HCT116 (cell line): ENCODE measurements around the gene LRRC56. TPM values are rescaled to one million over a fixed set of nuclear protein-coding genes. Genes with fewer than 3 reads are reported as not detected.

Experiments used
- ATAC-seq: fragments of 200-7000 bp; cut with Tn5 transposase; 2 replicates; pipeline ENCODE4 v1.9.1; 2020; ENCODE audit warnings: mild to moderate bottlenecking, moderate library complexity
- BruUV-seq: library from RNA; stranded (reverse); fragments of 400-500 nt; replicated peaks from 2 replicates; lab custom pipeline; 2021; lab: Mats Ljungman, UMichigan
- CTCF ChIA-PET: fragments of 300-600 bp; sonication (Branson Sonifier 250); formaldehyde crosslinking; loops from one replicate; lab custom pipeline; 2021; ENCODE audit warnings: antibody characterized with exemption; lab: Charles Lee
- POLR2A ChIA-PET: fragments of 300-600, 350-600 bp; sonication (Branson Sonifier 250); formaldehyde crosslinking; loops from one replicate; lab custom pipeline; 2021; ENCODE audit warnings: antibody characterized with exemption; lab: Charles Lee
- RAD21 ChIA-PET, 2 experiments: fragments of 300-600 bp; sonication (Branson Sonifier 250); formaldehyde crosslinking; loops; one replicate each; lab custom pipeline; 2023; ENCODE audit warnings: low total read pairs in 2 of 2; ENCODE audit not compliant: uncharacterized antibody in 2 of 2, unreplicated experiment in 2 of 2, low non-redundant PET in 1 of 2; lab: Charles Lee
- DNase-seq: peaks from one replicate; pipeline ENCODE4 v3.0.0-alpha.2; 2010; ENCODE audit warnings: low read depth, low spot score
- H2AFZ ChIP-seq: fragments of 200-600 bp; shearing (Covaris generic), sonication (generic); 2 replicates; pipeline ENCODE4 v1.6.1; 2017; ENCODE audit warnings: low read depth, mixed run types, mixed read lengths, antibody characterized with exemption, low read length; ENCODE audit not compliant: poor library complexity, severe bottlenecking
- H3K27ac ChIP-seq: 2 replicates; pipeline ENCODE4 v1.5.1; 2012; ENCODE audit warnings: low read depth, low read length
- H3K27me3 ChIP-seq: fragments of 200-600 bp; sonication (generic); 2 replicates; pipeline ENCODE4 v1.6.1; 2016; ENCODE audit warnings: mixed run types, low read length, mixed read lengths; ENCODE audit not compliant: insufficient read depth
- H3K36me3 ChIP-seq, 2 experiments: fragments of 200-500 bp in 1 of 2; fragments of 200-600 bp in 1 of 2; sonication (Bioruptor generic) in 1 of 2; sonication (generic) in 1 of 2; 2 replicates each; pipeline versions ENCODE4 v1.5.1 to v1.6.1; 2014 to 2016; ENCODE audit warnings: low read length in 2 of 2, inconsistent platforms in 1 of 2, mixed read lengths in 1 of 2, mixed run types in 1 of 2; ENCODE audit not compliant: insufficient read depth in 2 of 2, control insufficient read depth in 1 of 2
- H3K4me1 ChIP-seq, 2 experiments: fragments of 200-600 bp in 1 of 2; sonication (generic) in 1 of 2; 2 replicates each; pipeline versions ENCODE4 v1.5.1 to v1.6.1; 2012 to 2017; ENCODE audit warnings: low read length in 2 of 2, inconsistent platforms in 1 of 2, mild to moderate bottlenecking in 1 of 2, mixed read lengths in 1 of 2, mixed run types in 1 of 2, moderate library complexity in 1 of 2; ENCODE audit not compliant: insufficient read depth in 2 of 2, control insufficient read depth in 1 of 2
- H3K4me2 ChIP-seq: fragments of 200-600 bp; sonication (generic); 2 replicates; pipeline ENCODE4 v1.6.1; 2017; ENCODE audit warnings: mixed run types, low read length, mixed read lengths
- H3K4me3 ChIP-seq, 2 experiments: fragments of 200-600 bp in 1 of 2; sonication (generic) in 1 of 2; replicated peaks in 1 of 2; 2 replicates each; pipeline ENCODE4 v1.5.1; 2011 to 2016; ENCODE audit warnings: low read length in 2 of 2, control low read depth in 1 of 2, low read depth in 1 of 2, mild to moderate bottlenecking in 1 of 2, mixed read lengths in 1 of 2, mixed run types in 1 of 2
- H3K79me2 ChIP-seq: fragments of 200-600 bp; sonication (generic); 2 replicates; pipeline ENCODE4 v1.6.1; 2017; ENCODE audit warnings: mild to moderate bottlenecking, mixed run types, low read length, moderate library complexity, mixed read lengths; ENCODE audit not compliant: insufficient read depth
- H3K9ac ChIP-seq: fragments of 200-600 bp; sonication (generic); 2 replicates; pipeline ENCODE4 v1.6.1; 2016; ENCODE audit warnings: low read length, mixed read lengths
- H3K9me2 ChIP-seq: fragments of 200-600 bp; sonication (generic), shearing (Covaris generic); 2 replicates; pipeline ENCODE4 v1.6.1; 2017; ENCODE audit warnings: mixed run types, mild to moderate bottlenecking, moderate library complexity; ENCODE audit not compliant: insufficient read depth
- H3K9me3 ChIP-seq, 2 experiments: fragments of 200-500 bp in 1 of 2; fragments of 200-600 bp in 1 of 2; sonication (Bioruptor generic) in 1 of 2; sonication (generic) in 1 of 2; 2 replicates each; pipeline ENCODE4 v1.6.1; 2014 to 2017; ENCODE audit warnings: low read length in 2 of 2, mixed read lengths in 2 of 2, inconsistent platforms in 1 of 2, low read depth in 1 of 2, mild to moderate bottlenecking in 1 of 2, mixed run types in 1 of 2, moderate library complexity in 1 of 2; ENCODE audit not compliant: control insufficient read depth in 1 of 2, insufficient read depth in 1 of 2
- H4K20me1 ChIP-seq: fragments of 200-600 bp; sonication (generic), shearing (Covaris generic); 2 replicates; pipeline ENCODE4 v1.6.1; 2017; ENCODE audit warnings: mixed run types, mild to moderate bottlenecking, moderate library complexity; ENCODE audit not compliant: insufficient read depth
- ATF3 ChIP-seq: IDR thresholded peaks from 2 replicates; pipeline ENCODE4 v1.6.1; 2012
- CBX3 ChIP-seq: IDR thresholded peaks from 2 replicates; pipeline ENCODE4 v1.6.1; 2012; ENCODE audit warnings: low read depth
- CEBPB ChIP-seq: IDR thresholded peaks from 2 replicates; pipeline ENCODE4 v1.6.1; 2012; ENCODE audit warnings: low read depth
- EGR1 ChIP-seq: IDR thresholded peaks from 2 replicates; pipeline ENCODE4 v1.6.1; 2012; ENCODE audit warnings: low read depth
- ELF1 ChIP-seq: IDR thresholded peaks from 2 replicates; pipeline ENCODE4 v1.6.1; 2012; ENCODE audit warnings: low read depth, borderline replicate concordance
- EZH2 ChIP-seq: fragments of 200-600 bp; sonication (generic); IDR thresholded peaks from 2 replicates; pipeline ENCODE4 v1.6.1; 2017; ENCODE audit warnings: antibody characterized with exemption, mixed run types
- EZH2phosphoT487 ChIP-seq: fragments of 200-600 bp; IDR thresholded peaks from 2 replicates; pipeline ENCODE4 v1.6.1; 2018; ENCODE audit warnings: antibody characterized with exemption, borderline replicate concordance
- FOSL1 ChIP-seq: IDR thresholded peaks from 2 replicates; pipeline ENCODE4 v1.6.1; 2012; ENCODE audit warnings: low read depth
- POLR2AphosphoS5 ChIP-seq: IDR thresholded peaks from 2 replicates; pipeline ENCODE4 v1.6.1; 2011; ENCODE audit warnings: mild to moderate bottlenecking, low read depth, low read length, moderate library complexity
- RAD21 ChIP-seq: IDR thresholded peaks from 2 replicates; pipeline ENCODE4 v1.6.1; 2012; ENCODE audit warnings: low read depth, mild to moderate bottlenecking
- REST ChIP-seq: IDR thresholded peaks from 2 replicates; pipeline ENCODE4 v1.6.1; 2012; ENCODE audit warnings: low read depth
- SIN3A ChIP-seq: IDR thresholded peaks from 2 replicates; pipeline ENCODE4 v1.6.1; 2012; ENCODE audit warnings: low read depth
- SRF ChIP-seq: IDR thresholded peaks from 2 replicates; pipeline ENCODE4 v1.6.1; 2012; ENCODE audit warnings: low read depth
- TCF7L2 ChIP-seq: IDR thresholded peaks from 2 replicates; pipeline ENCODE4 v1.7.0; 2011; ENCODE audit warnings: borderline replicate concordance, inconsistent platforms; ENCODE audit not compliant: insufficient read depth, insufficient read length; ENCODE audit errors: extremely low read depth
- YY1 ChIP-seq: IDR thresholded peaks from 2 replicates; pipeline ENCODE4 v1.6.1; 2011; ENCODE audit warnings: low read length, low read depth, moderate library complexity, mild to moderate bottlenecking; ENCODE audit not compliant: insufficient replicate concordance; ENCODE audit errors: extremely low read depth
- ZFX ChIP-seq: fragments of 450-650 bp; IDR thresholded peaks from 2 replicates; pipeline ENCODE4 v1.6.1; 2017
- intact Hi-C: fragments of 100-400 bp; cut with micrococcal nuclease; formaldehyde crosslinking; loops from 2 replicates; pipeline ENCODE4 v1.10.0; 2022
- total RNA-seq: library from RNA; stranded (reverse); gene quantifications from one replicate; pipeline ENCODE4 v1.2.1, GENCODE V29; 2021; ENCODE audit not compliant: unreplicated experiment
- TF ChIP-seq, protein P1 (sequence below): IDR thresholded peaks from 2 replicates; pipeline ENCODE4 v1.6.1; 2011; ENCODE audit warnings: mild to moderate bottlenecking, low read length, moderate library complexity; ENCODE audit not compliant: insufficient replicate concordance; ENCODE audit errors: extremely low read depth
- TF ChIP-seq, protein P2 (sequence below), 3 experiments: fragments of 200-600 bp in 1 of 3; sonication (generic) in 1 of 3; IDR thresholded peaks in 2 of 3; conservative IDR thresholded peaks in 1 of 3; 2 replicates each; pipeline ENCODE4 v1.5.1; 2012 to 2017; ENCODE audit warnings: low read depth in 2 of 3, low read length in 2 of 3, antibody characterized with exemption in 1 of 3, borderline replicate concordance in 1 of 3, control low read depth in 1 of 3, mild to moderate bottlenecking in 1 of 3, mixed read lengths in 1 of 3, mixed run types in 1 of 3, moderate library complexity in 1 of 3; ENCODE audit not compliant: insufficient read depth in 1 of 3
- TF ChIP-seq, protein P3 (sequence below): IDR thresholded peaks from 2 replicates; pipeline ENCODE4 v1.6.1; 2012

LRRC56 gene
- total RNA-seq, 1 experiment from 2014 or later, result 9.1 TPM

GRCh38 chr11:515131-515530 is 22.2 kb upstream of the LRRC56 start (continued):
- TF ChIP-seq REST (no peak), ELF1 (no peak), YY1 (no peak), SIN3A (no peak)
- TF ChIP-seq, all 23 proteins: peak for 0

DNA sequence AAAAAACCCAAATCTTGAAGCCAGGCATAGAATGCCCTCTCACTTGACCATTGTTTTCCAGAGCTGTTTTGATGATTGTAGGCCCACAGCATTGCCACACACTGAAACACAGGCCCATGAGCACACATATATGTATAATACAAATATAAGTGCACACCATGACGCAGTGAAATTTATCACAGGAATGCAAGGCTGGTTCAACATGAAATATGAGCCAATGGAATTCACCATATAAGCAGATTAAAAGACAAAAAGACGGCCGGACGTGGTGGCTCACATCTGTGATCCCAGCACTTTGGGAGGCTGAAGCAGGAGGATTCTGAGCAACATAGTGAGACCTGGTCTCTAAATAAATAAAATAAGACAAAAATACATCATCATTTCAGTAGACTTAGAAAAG is 20.9 kb upstream of the LRRC56 start:
- CTCF ChIA-PET, result no interaction called here
- Histone ChIP-seq H3K4me3 (no peak overlapping the region), H3K4me1 (peaks cover 4 to 5% of the 10 kb centered on the region in 2 experiments; a peak in 3 of 4 replicates), H3K27me3 (no peaks in the 10 kb centered on the region), H2AFZ (no peak overlapping the region), H4K20me1 (no peaks in the 10 kb centered on the region), H3K9me2 (no peaks in the 10 kb centered on the region), H3K9ac (no peak overlapping the region), H3K79me2 (no peaks in the 10 kb centered on the region), H3K4me2 (no peak overlapping the region), H3K9me3 (peaks cover 0 to 21% of the 10 kb centered on the region in 2 experiments; a peak in 1 of 4 replicates), H3K27ac (no peak overlapping the region), H3K36me3 (no peaks in the 10 kb centered on the region)
- ATAC-seq, result no peak
- DNase-seq, result no peak
- RAD21 ChIA-PET, result no interaction called here
- intact Hi-C loops, result no loop called here
- POLR2A ChIA-PET, result no interaction called here
- no TSS peak for BruUV-seq
- TF ChIP-seq ZFX, result no peak
- TF ChIP-seq EZH2, result no peak
- TF ChIP-seq CEBPB, result no peak
- TF ChIP-seq, protein P1, sequence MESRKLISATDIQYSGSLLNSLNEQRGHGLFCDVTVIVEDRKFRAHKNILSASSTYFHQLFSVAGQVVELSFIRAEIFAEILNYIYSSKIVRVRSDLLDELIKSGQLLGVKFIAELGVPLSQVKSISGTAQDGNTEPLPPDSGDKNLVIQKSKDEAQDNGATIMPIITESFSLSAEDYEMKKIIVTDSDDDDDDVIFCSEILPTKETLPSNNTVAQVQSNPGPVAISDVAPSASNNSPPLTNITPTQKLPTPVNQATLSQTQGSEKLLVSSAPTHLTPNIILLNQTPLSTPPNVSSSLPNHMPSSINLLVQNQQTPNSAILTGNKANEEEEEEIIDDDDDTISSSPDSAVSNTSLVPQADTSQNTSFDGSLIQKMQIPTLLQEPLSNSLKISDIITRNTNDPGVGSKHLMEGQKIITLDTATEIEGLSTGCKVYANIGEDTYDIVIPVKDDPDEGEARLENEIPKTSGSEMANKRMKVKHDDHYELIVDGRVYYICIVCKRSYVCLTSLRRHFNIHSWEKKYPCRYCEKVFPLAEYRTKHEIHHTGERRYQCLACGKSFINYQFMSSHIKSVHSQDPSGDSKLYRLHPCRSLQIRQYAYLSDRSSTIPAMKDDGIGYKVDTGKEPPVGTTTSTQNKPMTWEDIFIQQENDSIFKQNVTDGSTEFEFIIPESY, result no peak
- TF ChIP-seq, protein P2, sequence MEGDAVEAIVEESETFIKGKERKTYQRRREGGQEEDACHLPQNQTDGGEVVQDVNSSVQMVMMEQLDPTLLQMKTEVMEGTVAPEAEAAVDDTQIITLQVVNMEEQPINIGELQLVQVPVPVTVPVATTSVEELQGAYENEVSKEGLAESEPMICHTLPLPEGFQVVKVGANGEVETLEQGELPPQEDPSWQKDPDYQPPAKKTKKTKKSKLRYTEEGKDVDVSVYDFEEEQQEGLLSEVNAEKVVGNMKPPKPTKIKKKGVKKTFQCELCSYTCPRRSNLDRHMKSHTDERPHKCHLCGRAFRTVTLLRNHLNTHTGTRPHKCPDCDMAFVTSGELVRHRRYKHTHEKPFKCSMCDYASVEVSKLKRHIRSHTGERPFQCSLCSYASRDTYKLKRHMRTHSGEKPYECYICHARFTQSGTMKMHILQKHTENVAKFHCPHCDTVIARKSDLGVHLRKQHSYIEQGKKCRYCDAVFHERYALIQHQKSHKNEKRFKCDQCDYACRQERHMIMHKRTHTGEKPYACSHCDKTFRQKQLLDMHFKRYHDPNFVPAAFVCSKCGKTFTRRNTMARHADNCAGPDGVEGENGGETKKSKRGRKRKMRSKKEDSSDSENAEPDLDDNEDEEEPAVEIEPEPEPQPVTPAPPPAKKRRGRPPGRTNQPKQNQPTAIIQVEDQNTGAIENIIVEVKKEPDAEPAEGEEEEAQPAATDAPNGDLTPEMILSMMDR (IDR thresholded peaks at IDR 0.05 in 2 of 3, conservative IDR thresholded peaks at IDR 0.05 in 1 of 3; ENCODE audit: borderline replicate concordance in 1 of 3, insufficient read depth in 1 of 3, low read depth in 2 of 3, low read length in 2 of 3), result no peak
- no peak for TF ChIP-seq ATF3
- TF ChIP-seq POLR2AphosphoS5, result no peak
- TF ChIP-seq RAD21, result no peak
- TF ChIP-seq, protein P3, sequence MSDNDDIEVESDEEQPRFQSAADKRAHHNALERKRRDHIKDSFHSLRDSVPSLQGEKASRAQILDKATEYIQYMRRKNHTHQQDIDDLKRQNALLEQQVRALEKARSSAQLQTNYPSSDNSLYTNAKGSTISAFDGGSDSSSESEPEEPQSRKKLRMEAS, result no peak
- no peak for TF ChIP-seq TCF7L2
- no peak for TF ChIP-seq EGR1
- no peak for TF ChIP-seq SRF
- no peak for TF ChIP-seq FOSL1
- no peak for TF ChIP-seq EZH2phosphoT487
- no peak for TF ChIP-seq YY1
- TF ChIP-seq CBX3, result no peak
